ENCODE data around the gene DUS2. TPM values are rescaled to one million over a fixed set of nuclear protein-coding genes. Genes with fewer than 3 reads are reported as not detected.

DUS2 gene
- total and polyA plus RNA-seq, 9 of the 15 experiments (the other 6 are each of a cell fraction or from before 2014, with no cell fraction given) = 5.8 to 22.5 (median 20.6) TPM

GRCh38 chr16:68084504-68085258 lies 61.6 kb downstream of the DUS2 start:
- H3K9me1 ChIP-seq (ENCODE audit: control insufficient read depth, insufficient read depth, low read length) = no peaks in the 10 kb centered on the region
- CTCF ChIA-PET (ENCODE audit: low intra/inter-chr PET ratio) = no interaction called here
- no peaks in the 10 kb centered on the region; the same call in 2 of the 3 replicates for H3K36me3 ChIP-seq (ENCODE audit: control insufficient read depth, insufficient read depth, low read length)
- H3K79me2 ChIP-seq (ENCODE audit: control insufficient read depth, insufficient read depth, low read length) = peaks cover 48% of the 10 kb centered on the region
- FAIRE-seq = peak; percentile 91
- H3K9ac ChIP-seq (ENCODE audit: insufficient read depth in 1 of 2, low read depth in 2 of 2, low read length in 2 of 2) = peak overlapping the region; percentile 97 to 98
- POLR2A ChIA-PET = interaction anchor here (0.6 to 4.0 kb wide), 19 partner anchors 9 to 710 kb away, joined by 3 to 33 read pairs (median 3); partner anchors contain the start of genes DDX28 and DUS2
- ATAC-seq = peak; percentile 75
- no peaks in the 10 kb centered on the region for H4K20me1 ChIP-seq (replicated peaks; ENCODE audit: control insufficient read depth, insufficient read depth, low read length)
- in situ Hi-C loops (cut with MboI) (no loop called here), intact Hi-C loops (cut with micrococcal nuclease) (no loop called here)
- no peaks in the 10 kb centered on the region for H3K9me3 ChIP-seq (replicated peaks; ENCODE audit: control insufficient read depth, insufficient read depth, low read depth, low read length)
- no TSS peak for BruUV-seq (replicated peaks)
- peak; percentile 87 to 97 (median 91) for DNase-seq (ENCODE audit: extremely low read depth in 1 of 4, low spot score in 3 of 4)
- peak overlapping the region; percentile 72 for H3K4me3 ChIP-seq
- H3K4me2 ChIP-seq (ENCODE audit: insufficient read depth, low read length) = peak overlapping the region; percentile 98
- peak overlapping the region; percentile 97 for H3K27ac ChIP-seq (ENCODE audit: extremely low read depth, low read depth, low read length)
- peak overlapping the region; percentile 96 for H2AFZ ChIP-seq (ENCODE audit: low read depth, low read length)
- peaks cover 44% of the 10 kb centered on the region in 2 experiments for H3K4me1 ChIP-seq (replicated peaks in 1 of 2; ENCODE audit: control insufficient read depth in 2 of 2, insufficient read depth in 2 of 2, low read length in 2 of 2)
- WGBS (ENCODE audit: insufficient coverage, low coverage, missing lambda C conversion rate) = 1% methylated on average over 35 of the region's 45 CpGs
- no peaks in the 10 kb centered on the region for H3K27me3 ChIP-seq (ENCODE audit: control insufficient read depth in 2 of 2, insufficient read depth in 2 of 2, low read length in 2 of 2)
- no peak for TF ChIP-seq SLC30A9 (CRISPR knock-in tag; IDR thresholded peaks at IDR 0.05)
- TF ChIP-seq NFATC3 (IDR thresholded peaks at IDR 0.05) = no peak
- TF ChIP-seq BRD9 (IDR thresholded peaks at IDR 0.05; ENCODE audit: low read depth, partially characterized antibody) = peak; percentile 17
- TF ChIP-seq FOXJ3 (CRISPR knock-in tag; IDR thresholded peaks at IDR 0.05) = no peak
- no peak for TF ChIP-seq SMARCC2 (IDR thresholded peaks at IDR 0.05; ENCODE audit: low read depth)
- no peak for TF ChIP-seq CBX1 (IDR thresholded peaks at IDR 0.05; ENCODE audit: low read depth)
- TF ChIP-seq BRD4 (IDR thresholded peaks at IDR 0.05) = 0 out of 2 replicates have a peak, but pooled peaks have one; percentile 5
- TF ChIP-seq ZNF830 (CRISPR knock-in tag; IDR thresholded peaks at IDR 0.05) = no peak
- peak; percentile 88 for TF ChIP-seq PKNOX1 (IDR thresholded peaks at IDR 0.05)
- TF ChIP-seq KAT2B (IDR thresholded peaks at IDR 0.05; ENCODE audit: low read depth, low read length) = no peak
- no peak for TF ChIP-seq HINFP (tag; conservative IDR thresholded peaks at IDR 0.05; ENCODE audit: low read depth)
- TF ChIP-seq U2AF2 (optimal IDR thresholded peaks at IDR 0.05; ENCODE audit: low read depth, low read length) = no peak
- TF ChIP-seq ARHGAP35 (IDR thresholded peaks at IDR 0.05; ENCODE audit: partially characterized antibody) = no peak
- no peak for TF ChIP-seq YBX1 (IDR thresholded peaks at IDR 0.05)
- TF ChIP-seq PURB (CRISPR knock-in tag; IDR thresholded peaks at IDR 0.05; ENCODE audit: low read depth) = no peak
- no peak for TF ChIP-seq ZNF316 (IDR thresholded peaks at IDR 0.05)
- TF ChIP-seq ZNF212 (CRISPR knock-in tag; IDR thresholded peaks at IDR 0.05) = no peak; the same call in 1 of the 2 replicates
- TF ChIP-seq ZNF23 (CRISPR knock-in tag; IDR thresholded peaks at IDR 0.05) = no peak
- TF ChIP-seq TAF7 (tag; IDR thresholded peaks at IDR 0.05) = peak; percentile 58
- TF ChIP-seq JUND (IDR thresholded peaks at IDR 0.05; ENCODE audit: borderline replicate concordance, low read depth, low read length) = 0 out of 2 replicates have a peak, but pooled peaks have one; percentile 29
- TF ChIP-seq JUND (tag; IDR thresholded peaks at IDR 0.05; ENCODE audit: borderline replicate concordance, low read depth, low read length) = no peak; the same call in 2 of the 3 replicates
- TF ChIP-seq ILF3 (IDR thresholded peaks at IDR 0.05; ENCODE audit: borderline replicate concordance) = no peak
- TF ChIP-seq ZNF431 (CRISPR knock-in tag; IDR thresholded peaks at IDR 0.05) = no peak
- TF ChIP-seq SRSF9 (IDR thresholded peaks at IDR 0.05; ENCODE audit: borderline replicate concordance, low read depth, low read length) = no peak
